ENCODE results near the gene NEK7.

NEK7 gene

GRCh38 chr1:198245379-198245778 lies 88.6 kb downstream of the NEK7 start:
- Histone ChIP-seq H3K27ac (ENCODE audit: insufficient read depth, low read length, poor library complexity, severe bottlenecking) (no peak overlapping the region), H3K4me3 (ENCODE audit: insufficient read depth, low read depth, low read length, poor library complexity, severe bottlenecking) (no peak overlapping the region), H3K27me3 (replicated peaks; ENCODE audit: control insufficient read depth, insufficient read depth, low read length, poor library complexity, severe bottlenecking) (no peaks in the 10 kb centered on the region), H3K9me3 (ENCODE audit: control insufficient read depth, low read length) (no peaks in the 10 kb centered on the region), H3K4me1 (ENCODE audit: control insufficient read depth, insufficient read depth, low read length, poor library complexity, severe bottlenecking) (no peaks in the 10 kb centered on the region), H3K36me3 (ENCODE audit: control insufficient read depth, insufficient read depth, low read length) (peaks cover 5% of the 10 kb centered on the region)
- no peak for DNase-seq

DNA sequence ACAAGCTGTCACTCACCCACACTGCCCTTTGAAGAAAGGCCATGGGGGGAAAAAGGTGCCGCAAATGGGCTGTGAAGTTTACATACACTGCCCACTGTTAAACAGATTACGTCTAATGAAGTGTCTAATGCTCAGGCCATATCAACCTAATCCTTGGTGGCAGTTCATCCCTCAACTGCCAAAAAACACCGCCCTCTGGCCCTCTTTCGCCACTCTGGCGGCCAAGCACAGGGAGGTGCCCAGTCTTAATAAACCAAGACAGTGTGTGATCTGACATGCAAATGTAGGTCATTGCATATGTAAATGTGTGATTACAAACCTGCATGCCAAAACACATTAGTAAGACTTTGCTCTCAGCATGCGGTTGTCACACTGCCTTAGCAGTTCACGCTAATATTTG lies 89.5 kb downstream of the NEK7 start:
- DNase-seq: no peak
- no peak overlapping the region for H3K27ac ChIP-seq (ENCODE audit: insufficient read depth, low read length, poor library complexity, severe bottlenecking)
- H3K27me3 ChIP-seq (replicated peaks; ENCODE audit: control insufficient read depth, insufficient read depth, low read length, poor library complexity, severe bottlenecking): no peaks in the 10 kb centered on the region
- H3K9me3 ChIP-seq (ENCODE audit: control insufficient read depth, low read length): no peaks in the 10 kb centered on the region
- H3K4me1 ChIP-seq (ENCODE audit: control insufficient read depth, insufficient read depth, low read length, poor library complexity, severe bottlenecking): no peaks in the 10 kb centered on the region
- no peak overlapping the region for H3K4me3 ChIP-seq (ENCODE audit: insufficient read depth, low read depth, low read length, poor library complexity, severe bottlenecking)
- H3K36me3 ChIP-seq (ENCODE audit: control insufficient read depth, insufficient read depth, low read length): peaks cover 5% of the 10 kb centered on the region

- H3K27ac ChIP-seq (ENCODE audit: insufficient read depth, low read length, poor library complexity, severe bottlenecking): no peak overlapping the region
- no peak for DNase-seq
These were observed 96.5 kb downstream of the NEK7 start for GRCh38 chr1:198253259-198253658.

DNA sequence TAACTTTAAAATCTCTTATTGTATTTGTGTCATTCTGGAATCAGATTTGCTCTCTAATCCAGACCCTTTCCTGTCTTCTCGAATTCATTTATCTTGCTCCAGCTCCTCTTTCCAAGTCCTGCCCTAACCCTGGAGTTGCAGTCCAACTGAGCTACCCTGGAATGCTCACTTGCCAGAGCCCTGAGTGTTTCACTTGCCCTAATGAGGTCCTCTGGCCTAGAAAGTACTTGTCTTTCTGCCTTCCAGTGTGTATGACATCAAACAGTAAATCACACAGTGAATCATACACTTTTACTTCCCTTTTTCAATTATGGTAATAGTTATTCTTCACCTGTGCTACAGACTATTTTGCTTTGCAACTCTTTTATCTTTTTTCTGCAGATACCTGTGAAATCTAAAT lies 96.9 kb downstream of the NEK7 start:
- Histone ChIP-seq H3K36me3 (ENCODE audit: control insufficient read depth, insufficient read depth, low read length) (no peaks in the 10 kb centered on the region), H3K4me1 (ENCODE audit: control insufficient read depth, insufficient read depth, low read length, poor library complexity, severe bottlenecking) (no peaks in the 10 kb centered on the region), H3K9me3 (ENCODE audit: control insufficient read depth, low read length) (no peaks in the 10 kb centered on the region), H3K27ac (ENCODE audit: insufficient read depth, low read length, poor library complexity, severe bottlenecking) (no peak overlapping the region), H3K27me3 (replicated peaks; ENCODE audit: control insufficient read depth, insufficient read depth, low read length, poor library complexity, severe bottlenecking) (no peaks in the 10 kb centered on the region), H3K4me3 (ENCODE audit: insufficient read depth, low read depth, low read length, poor library complexity, severe bottlenecking) (no peak overlapping the region)
- no peak for DNase-seq

More at GRCh38 chr1:198253259-198253658, 96.5 kb downstream of the NEK7 start:
- Histone ChIP-seq H3K27me3 (replicated peaks; ENCODE audit: control insufficient read depth, insufficient read depth, low read length, poor library complexity, severe bottlenecking) (no peaks in the 10 kb centered on the region), H3K36me3 (ENCODE audit: control insufficient read depth, insufficient read depth, low read length) (no peaks in the 10 kb centered on the region), H3K9me3 (ENCODE audit: control insufficient read depth, low read length) (no peaks in the 10 kb centered on the region), H3K4me3 (ENCODE audit: insufficient read depth, low read depth, low read length, poor library complexity, severe bottlenecking) (no peak overlapping the region), H3K4me1 (ENCODE audit: control insufficient read depth, insufficient read depth, low read length, poor library complexity, severe bottlenecking) (no peaks in the 10 kb centered on the region)

DNA sequence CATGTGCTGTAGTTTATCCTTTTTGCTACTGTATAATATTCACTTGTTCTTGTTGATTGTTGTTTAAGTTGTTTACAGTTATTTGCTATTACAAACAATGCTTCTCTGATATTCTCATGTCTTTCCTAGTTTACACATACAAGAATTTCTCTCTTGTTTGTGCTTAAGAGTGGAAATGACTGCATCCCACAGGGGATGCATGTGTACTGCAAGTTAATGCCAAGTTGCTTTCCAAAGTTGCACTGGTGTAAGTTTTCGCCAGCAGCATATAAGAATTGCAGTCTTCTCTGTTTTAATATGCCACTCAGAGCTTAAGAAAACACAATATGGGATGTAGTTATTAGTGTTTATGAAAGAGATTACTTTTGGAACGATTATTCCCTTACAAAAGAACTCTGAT lies 97.7 kb downstream of the NEK7 start:
- Histone ChIP-seq H3K36me3 (ENCODE audit: control insufficient read depth, insufficient read depth, low read length) (no peaks in the 10 kb centered on the region), H3K27me3 (replicated peaks; ENCODE audit: control insufficient read depth, insufficient read depth, low read length, poor library complexity, severe bottlenecking) (no peaks in the 10 kb centered on the region), H3K27ac (ENCODE audit: insufficient read depth, low read length, poor library complexity, severe bottlenecking) (no peak overlapping the region), H3K4me3 (ENCODE audit: insufficient read depth, low read depth, low read length, poor library complexity, severe bottlenecking) (no peak overlapping the region), H3K4me1 (ENCODE audit: control insufficient read depth, insufficient read depth, low read length, poor library complexity, severe bottlenecking) (no peaks in the 10 kb centered on the region), H3K9me3 (ENCODE audit: control insufficient read depth, low read length) (no peaks in the 10 kb centered on the region)
- no peak for DNase-seq

DNA sequence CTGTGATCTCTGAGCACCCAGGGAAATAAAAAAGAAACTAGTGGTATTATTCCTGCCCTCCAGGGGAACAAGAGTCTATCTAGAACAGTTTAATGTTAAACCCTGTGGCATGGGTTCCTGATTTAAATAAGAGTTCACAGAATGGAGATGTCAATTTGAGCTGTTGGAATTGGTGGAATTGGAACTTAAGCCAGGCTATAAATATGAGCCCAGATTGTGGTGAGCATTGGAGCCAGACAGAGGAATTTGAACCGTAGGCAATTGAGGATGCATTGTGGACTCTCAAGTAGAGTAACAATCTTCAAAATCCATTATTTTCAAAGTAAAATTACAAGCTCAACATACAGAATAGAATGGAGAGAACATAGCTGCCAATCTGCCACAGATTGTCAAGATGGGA lies 98.2 kb downstream of the NEK7 start:
- H3K27ac ChIP-seq (ENCODE audit: insufficient read depth, low read length, poor library complexity, severe bottlenecking): no peak overlapping the region
- no peaks in the 10 kb centered on the region for H3K27me3 ChIP-seq (replicated peaks; ENCODE audit: control insufficient read depth, insufficient read depth, low read length, poor library complexity, severe bottlenecking)
- H3K4me3 ChIP-seq (ENCODE audit: insufficient read depth, low read depth, low read length, poor library complexity, severe bottlenecking): no peak overlapping the region
- DNase-seq: no peak
- H3K4me1 ChIP-seq (ENCODE audit: control insufficient read depth, insufficient read depth, low read length, poor library complexity, severe bottlenecking): no peaks in the 10 kb centered on the region
- no peaks in the 10 kb centered on the region for H3K36me3 ChIP-seq (ENCODE audit: control insufficient read depth, insufficient read depth, low read length)
- H3K9me3 ChIP-seq (ENCODE audit: control insufficient read depth, low read length): no peaks in the 10 kb centered on the region

DNA sequence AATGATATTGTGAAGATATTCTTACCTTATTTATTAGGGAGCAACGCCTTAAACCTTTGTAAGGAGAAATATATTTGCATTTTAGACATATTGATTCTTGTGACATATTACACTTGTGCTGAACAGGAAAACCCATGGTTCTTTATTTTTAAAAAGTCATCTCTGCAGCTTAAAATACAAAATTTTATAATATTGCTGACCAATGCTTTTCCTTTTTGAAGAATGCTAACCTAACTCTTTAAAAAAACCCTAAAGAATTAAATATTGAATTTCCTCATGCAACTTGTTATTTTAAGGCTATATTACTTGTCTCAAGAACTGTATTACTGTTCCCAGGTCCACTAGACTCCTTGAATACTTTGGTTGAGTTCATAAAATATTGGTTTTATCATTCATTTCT lies 99.0 kb downstream of the NEK7 start:
- no peaks in the 10 kb centered on the region for H3K9me3 ChIP-seq (ENCODE audit: control insufficient read depth, low read length)
- H3K27me3 ChIP-seq (replicated peaks; ENCODE audit: control insufficient read depth, insufficient read depth, low read length, poor library complexity, severe bottlenecking): no peaks in the 10 kb centered on the region
- no peak for DNase-seq
- H3K4me1 ChIP-seq (ENCODE audit: control insufficient read depth, insufficient read depth, low read length, poor library complexity, severe bottlenecking): no peaks in the 10 kb centered on the region
- no peak overlapping the region for H3K4me3 ChIP-seq (ENCODE audit: insufficient read depth, low read depth, low read length, poor library complexity, severe bottlenecking)
- no peak overlapping the region for H3K27ac ChIP-seq (ENCODE audit: insufficient read depth, low read length, poor library complexity, severe bottlenecking)
- no peaks in the 10 kb centered on the region for H3K36me3 ChIP-seq (ENCODE audit: control insufficient read depth, insufficient read depth, low read length)

GRCh38 chr1:198258491-198258890 lies 101.7 kb downstream of the NEK7 start:
- DNase-seq: no peak
- Histone ChIP-seq H3K27me3 (replicated peaks; ENCODE audit: control insufficient read depth, insufficient read depth, low read length, poor library complexity, severe bottlenecking) (no peaks in the 10 kb centered on the region), H3K4me3 (ENCODE audit: insufficient read depth, low read depth, low read length, poor library complexity, severe bottlenecking) (no peak overlapping the region), H3K9me3 (ENCODE audit: control insufficient read depth, low read length) (no peaks in the 10 kb centered on the region), H3K36me3 (ENCODE audit: control insufficient read depth, insufficient read depth, low read length) (no peaks in the 10 kb centered on the region), H3K4me1 (ENCODE audit: control insufficient read depth, insufficient read depth, low read length, poor library complexity, severe bottlenecking) (no peaks in the 10 kb centered on the region), H3K27ac (ENCODE audit: insufficient read depth, low read length, poor library complexity, severe bottlenecking) (no peak overlapping the region)

DNA sequence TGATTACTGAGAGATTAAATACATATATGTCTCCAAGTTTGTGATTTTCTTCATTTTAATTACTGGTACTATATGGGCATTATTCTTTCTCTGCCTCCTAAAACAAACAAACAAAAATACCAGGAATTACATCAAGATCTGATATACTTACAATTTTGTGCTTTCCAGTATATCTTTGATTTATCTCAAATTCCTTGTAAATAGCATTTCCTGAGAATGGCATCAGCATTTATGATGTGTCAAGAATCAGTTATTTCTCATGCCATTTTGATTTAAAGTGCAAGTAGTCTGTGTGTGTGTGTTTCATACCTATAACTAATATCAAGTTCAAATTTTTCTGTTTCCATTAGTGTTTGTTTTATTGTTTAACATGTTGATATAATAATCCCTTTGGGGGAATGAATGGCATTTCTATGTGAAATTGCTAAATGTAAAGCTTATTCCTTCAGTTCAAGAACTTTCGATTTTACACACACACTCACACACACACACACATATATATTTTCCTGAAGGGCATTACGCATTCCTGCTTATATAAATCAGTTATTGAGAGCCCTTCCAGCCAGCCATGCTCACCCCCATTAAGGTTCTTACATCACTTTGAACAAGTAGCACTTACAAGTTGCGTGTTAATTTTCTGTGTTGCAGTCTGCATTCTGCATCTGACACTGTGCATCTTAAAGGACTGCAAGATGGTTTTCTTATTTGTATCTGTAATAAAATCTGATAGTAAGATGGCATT lies 102.7 kb downstream of the NEK7 start:
- no peaks in the 10 kb centered on the region for H3K4me1 ChIP-seq (ENCODE audit: control insufficient read depth, insufficient read depth, low read length, poor library complexity, severe bottlenecking)
- no peaks in the 10 kb centered on the region for H3K27me3 ChIP-seq (replicated peaks; ENCODE audit: control insufficient read depth, insufficient read depth, low read length, poor library complexity, severe bottlenecking)
- no peaks in the 10 kb centered on the region for H3K36me3 ChIP-seq (ENCODE audit: control insufficient read depth, insufficient read depth, low read length)
- H3K27ac ChIP-seq (ENCODE audit: insufficient read depth, low read length, poor library complexity, severe bottlenecking): no peak overlapping the region
- DNase-seq: no peak
- no peak overlapping the region for H3K4me3 ChIP-seq (ENCODE audit: insufficient read depth, low read depth, low read length, poor library complexity, severe bottlenecking)
- no peaks in the 10 kb centered on the region for H3K9me3 ChIP-seq (ENCODE audit: control insufficient read depth, low read length)

GRCh38 chr1:198261886-198262285 lies 105.1 kb downstream of the NEK7 start:
- Histone ChIP-seq H3K27ac (ENCODE audit: insufficient read depth, low read length, poor library complexity, severe bottlenecking) (no peak overlapping the region), H3K4me3 (ENCODE audit: insufficient read depth, low read depth, low read length, poor library complexity, severe bottlenecking) (no peak overlapping the region), H3K36me3 (ENCODE audit: control insufficient read depth, insufficient read depth, low read length) (no peaks in the 10 kb centered on the region), H3K9me3 (ENCODE audit: control insufficient read depth, low read length) (no peaks in the 10 kb centered on the region), H3K27me3 (replicated peaks; ENCODE audit: control insufficient read depth, insufficient read depth, low read length, poor library complexity, severe bottlenecking) (no peaks in the 10 kb centered on the region), H3K4me1 (ENCODE audit: control insufficient read depth, insufficient read depth, low read length, poor library complexity, severe bottlenecking) (no peaks in the 10 kb centered on the region)
- DNase-seq: no peak

All from effector memory CD4-positive, alpha-beta T cell (primary cell).